ENCODE data around the gene WDR83.

DNA sequence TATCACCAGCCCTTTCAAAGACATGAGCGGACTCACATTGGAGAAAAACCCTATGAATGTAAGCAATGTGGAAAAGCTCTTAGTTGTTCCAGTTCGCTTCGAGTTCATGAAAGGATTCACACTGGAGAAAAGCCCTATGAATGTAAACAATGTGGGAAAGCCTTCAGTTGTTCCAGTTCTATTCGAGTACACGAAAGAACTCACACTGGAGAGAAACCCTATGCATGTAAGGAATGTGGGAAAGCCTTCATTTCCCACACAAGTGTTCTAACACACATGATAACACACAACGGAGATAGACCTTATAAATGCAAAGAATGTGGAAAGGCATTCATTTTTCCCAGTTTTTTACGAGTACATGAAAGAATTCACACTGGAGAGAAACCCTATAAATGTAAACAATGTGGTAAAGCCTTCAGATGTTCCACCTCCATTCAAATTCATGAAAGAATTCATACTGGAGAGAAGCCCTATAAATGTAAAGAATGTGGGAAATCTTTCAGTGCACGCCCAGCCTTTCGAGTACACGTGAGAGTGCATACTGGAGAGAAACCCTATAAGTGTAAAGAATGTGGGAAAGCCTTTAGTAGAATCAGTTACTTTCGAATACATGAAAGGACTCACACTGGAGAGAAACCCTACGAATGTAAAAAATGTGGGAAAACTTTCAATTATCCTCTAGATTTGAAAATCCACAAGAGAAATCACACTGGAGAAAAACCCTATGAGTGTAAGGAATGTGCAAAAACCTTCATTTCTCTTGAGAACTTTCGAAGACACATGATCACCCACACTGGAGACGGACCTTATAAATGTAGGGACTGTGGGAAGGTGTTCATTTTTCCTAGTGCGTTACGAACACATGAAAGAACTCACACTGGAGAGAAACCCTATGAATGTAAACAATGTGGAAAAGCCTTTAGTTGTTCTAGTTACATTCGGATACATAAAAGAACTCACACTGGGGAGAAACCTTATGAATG lies 38.3 kb upstream of the WDR83 start:
- TF ChIP-seq EZH2 (IDR thresholded peaks at IDR 0.05; ENCODE audit: borderline replicate concordance, low read depth, low read length, poor library complexity, severe bottlenecking): no peak
- TF ChIP-seq, protein P1, sequence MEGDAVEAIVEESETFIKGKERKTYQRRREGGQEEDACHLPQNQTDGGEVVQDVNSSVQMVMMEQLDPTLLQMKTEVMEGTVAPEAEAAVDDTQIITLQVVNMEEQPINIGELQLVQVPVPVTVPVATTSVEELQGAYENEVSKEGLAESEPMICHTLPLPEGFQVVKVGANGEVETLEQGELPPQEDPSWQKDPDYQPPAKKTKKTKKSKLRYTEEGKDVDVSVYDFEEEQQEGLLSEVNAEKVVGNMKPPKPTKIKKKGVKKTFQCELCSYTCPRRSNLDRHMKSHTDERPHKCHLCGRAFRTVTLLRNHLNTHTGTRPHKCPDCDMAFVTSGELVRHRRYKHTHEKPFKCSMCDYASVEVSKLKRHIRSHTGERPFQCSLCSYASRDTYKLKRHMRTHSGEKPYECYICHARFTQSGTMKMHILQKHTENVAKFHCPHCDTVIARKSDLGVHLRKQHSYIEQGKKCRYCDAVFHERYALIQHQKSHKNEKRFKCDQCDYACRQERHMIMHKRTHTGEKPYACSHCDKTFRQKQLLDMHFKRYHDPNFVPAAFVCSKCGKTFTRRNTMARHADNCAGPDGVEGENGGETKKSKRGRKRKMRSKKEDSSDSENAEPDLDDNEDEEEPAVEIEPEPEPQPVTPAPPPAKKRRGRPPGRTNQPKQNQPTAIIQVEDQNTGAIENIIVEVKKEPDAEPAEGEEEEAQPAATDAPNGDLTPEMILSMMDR (conservative IDR thresholded peaks at IDR 0.05; ENCODE audit: low read depth, low read length): no peak

All from A673 (cell line).